Transverse colon (tissue), 4 donors: ENCODE results near the gene ETV6.

Experiments used
- CTCF ChIP-seq, 5 experiments: fragments of 200-600 bp in 3 of 5; fragments of 450-650 bp in 2 of 5; sonication (generic) in 3 of 5; IDR thresholded peaks; 1 replicate in 2 of 5; 2 replicates in 3 of 5; pipeline ENCODE4 v1.5.1; 2016 to 2017; ENCODE audit warnings: antibody characterized with exemption in 5 of 5, inconsistent platforms in 3 of 5, mild to moderate bottlenecking in 2 of 5, moderate library complexity in 1 of 5
- EP300 ChIP-seq: sonication (generic); formaldehyde crosslinking; IDR thresholded peaks from one replicate; pipeline ENCODE4 v1.6.1; 2017; ENCODE audit warnings: antibody characterized with exemption, low read depth
- POLR2A ChIP-seq: fragments of 450-650 bp; IDR thresholded peaks from one replicate; pipeline ENCODE4 v1.6.1; 2016; ENCODE audit warnings: antibody characterized with exemption, mild to moderate bottlenecking, moderate library complexity
- POLR2AphosphoS5 ChIP-seq, 3 donors: sonication (generic); formaldehyde crosslinking; IDR thresholded peaks; one replicate each; pipeline ENCODE4 v1.6.1; 2016; ENCODE audit warnings: antibody characterized with exemption in 3 of 3

GRCh38 chr12:11722071-11722470 lies 72.6 kb downstream of the ETV6 start:
- peak in 1 of 5 experiments; percentile 18 for TF ChIP-seq CTCF (IDR thresholded peaks at IDR 0.05)
- TF ChIP-seq POLR2A = no peak
- TF ChIP-seq EP300 = no peak
- TF ChIP-seq POLR2AphosphoS5 (IDR thresholded peaks at IDR 0.05) = no peak
